ENCODE measurements around the gene RELN.

DNA sequence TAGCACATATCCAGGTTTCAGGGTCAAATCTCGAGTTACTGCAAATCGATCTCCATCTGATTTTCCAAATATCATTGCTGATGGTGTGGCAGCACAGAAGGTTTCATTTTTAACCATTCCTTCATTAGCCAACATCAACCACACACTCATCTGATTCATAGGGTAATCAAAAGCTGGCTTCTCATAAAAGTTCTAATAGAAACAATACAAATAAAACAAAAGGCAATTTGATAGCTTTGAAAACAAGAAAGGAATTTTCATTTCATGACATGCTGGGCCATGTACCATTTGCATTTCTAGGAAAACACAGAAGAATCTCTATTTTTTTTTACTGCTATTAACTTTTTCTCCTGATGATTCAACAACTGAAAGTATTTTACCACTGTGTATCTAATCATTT, 395.8 kb downstream of the RELN start:
- TF ChIP-seq, protein P1, sequence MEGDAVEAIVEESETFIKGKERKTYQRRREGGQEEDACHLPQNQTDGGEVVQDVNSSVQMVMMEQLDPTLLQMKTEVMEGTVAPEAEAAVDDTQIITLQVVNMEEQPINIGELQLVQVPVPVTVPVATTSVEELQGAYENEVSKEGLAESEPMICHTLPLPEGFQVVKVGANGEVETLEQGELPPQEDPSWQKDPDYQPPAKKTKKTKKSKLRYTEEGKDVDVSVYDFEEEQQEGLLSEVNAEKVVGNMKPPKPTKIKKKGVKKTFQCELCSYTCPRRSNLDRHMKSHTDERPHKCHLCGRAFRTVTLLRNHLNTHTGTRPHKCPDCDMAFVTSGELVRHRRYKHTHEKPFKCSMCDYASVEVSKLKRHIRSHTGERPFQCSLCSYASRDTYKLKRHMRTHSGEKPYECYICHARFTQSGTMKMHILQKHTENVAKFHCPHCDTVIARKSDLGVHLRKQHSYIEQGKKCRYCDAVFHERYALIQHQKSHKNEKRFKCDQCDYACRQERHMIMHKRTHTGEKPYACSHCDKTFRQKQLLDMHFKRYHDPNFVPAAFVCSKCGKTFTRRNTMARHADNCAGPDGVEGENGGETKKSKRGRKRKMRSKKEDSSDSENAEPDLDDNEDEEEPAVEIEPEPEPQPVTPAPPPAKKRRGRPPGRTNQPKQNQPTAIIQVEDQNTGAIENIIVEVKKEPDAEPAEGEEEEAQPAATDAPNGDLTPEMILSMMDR (IDR thresholded peaks at IDR 0.05), result no peak
- TF ChIP-seq POLR2A (IDR thresholded peaks at IDR 0.05), result no peak

Measured in heart left ventricle (tissue), 13 donors.